SKM-1 treated with dmso at 0.1 percent for 144 hours (cell line): ENCODE results near the gene ADAMTS12.
"Not testable (repeated sequence)": the region's sequence is repeated elsewhere in the genome, so short reads cannot be mapped to it uniquely, and the experiment has no call there.

Source experiments
- DNase-seq: peaks from one replicate; lab custom pipeline; 2025; ENCODE audit not compliant: unreplicated experiment; lab: John Stamatoyannopoulos, UW

The ADAMTS12 gene

GRCh38 chr5:33891788-33892619 is at the start of gene ADAMTS12:
TSS of gene ADAMTS12 (minus strand) at chr5:33891990. CDS start at chr5:33891856, 134 bp downstream.
- no peak for DNase-seq

GRCh38 chr5:33941090-33941489 is 49.3 kb upstream of the ADAMTS12 start:
- DNase-seq = no peak

- DNase-seq = no peak
These were observed 47.9 kb upstream of the ADAMTS12 start for GRCh38 chr5:33939556-33940262.

- no peak for DNase-seq
These were observed 47.1 kb upstream of the ADAMTS12 start for GRCh38 chr5:33938881-33939280.

- no peak for DNase-seq
These were observed 46.7 kb upstream of the ADAMTS12 start for GRCh38 chr5:33938507-33938796.

- no peak for DNase-seq
These were observed 46.1 kb upstream of the ADAMTS12 start for GRCh38 chr5:33937707-33938506.

GRCh38 chr5:33937017-33937706 is 45.4 kb upstream of the ADAMTS12 start:
- DNase-seq = no peak

- no peak for DNase-seq
These were observed 44.7 kb upstream of the ADAMTS12 start, which contains the start of gene RXFP3 for GRCh38 chr5:33936381-33937016. TSS of gene RXFP3 (plus strand) at chr5:33936386. CDS start at chr5:33936741, 355 bp downstream.

GRCh38 chr5:33936004-33936380 is 44.2 kb upstream of the ADAMTS12 start:
- DNase-seq = no peak

GRCh38 chr5:33934176-33934575 is 42.4 kb upstream of the ADAMTS12 start:
- no peak for DNase-seq

GRCh38 chr5:33933723-33934169 is 42.0 kb upstream of the ADAMTS12 start:
- no peak for DNase-seq

GRCh38 chr5:33931136-33931535 is 39.3 kb upstream of the ADAMTS12 start:
- no peak for DNase-seq

GRCh38 chr5:33929925-33930690 is 38.3 kb upstream of the ADAMTS12 start:
- no peak for DNase-seq

GRCh38 chr5:33928283-33928682 is 36.5 kb upstream of the ADAMTS12 start:
- no peak for DNase-seq

- DNase-seq = no peak
These were observed 35.9 kb upstream of the ADAMTS12 start for GRCh38 chr5:33927685-33928084.

- no peak for DNase-seq
These were observed 33.5 kb upstream of the ADAMTS12 start for GRCh38 chr5:33925278-33925677.

- DNase-seq = no peak
These were observed 29.2 kb upstream of the ADAMTS12 start for GRCh38 chr5:33921002-33921401.

- DNase-seq = not testable (repeated sequence)
These were observed 23.1 kb upstream of the ADAMTS12 start for GRCh38 chr5:33914844-33915243.

- not testable (repeated sequence) for DNase-seq
These were observed 14.5 kb upstream of the ADAMTS12 start for GRCh38 chr5:33906248-33906647.

- DNase-seq = no peak
These were observed 13.6 kb upstream of the ADAMTS12 start for GRCh38 chr5:33905381-33905780.
